ENCODE data around the gene ALKBH5.

GRCh38 chr17:18224053-18224386 lies 40.4 kb downstream of the ALKBH5 start:
- no peak for TF ChIP-seq CTCF (conservative IDR thresholded peaks at IDR 0.05; ENCODE audit: low read length)
- no peak for TF ChIP-seq EZH2phosphoT487 (IDR thresholded peaks at IDR 0.05; ENCODE audit: borderline replicate concordance, low read depth, low read length)

Data from OCI-LY7 (cell line).